Spleen (tissue), 13 donors: ENCODE data around the gene JADE1. TPM values are rescaled to one million over a fixed set of nuclear protein-coding genes. Genes with fewer than 3 reads are reported as not detected.

Experiments used
- DNase-seq: peaks from one replicate; pipeline ENCODE4 v3.0.0-alpha.2; 2020
- H3K27ac ChIP-seq, 8 donors: fragments of 200-600 bp; sonication (generic) in 7 of 8; 1 replicate in 4 of 8; 2 replicates in 4 of 8; pipeline versions ENCODE4 v1.5.0 to v1.8.0; 2016 to 2021; ENCODE audit warnings: inconsistent platforms in 4 of 8, mild to moderate bottlenecking in 4 of 8, moderate library complexity in 1 of 8
- H3K27me3 ChIP-seq, 7 donors: fragments of 200-600 bp; sonication (generic) in 6 of 7; replicated peaks in 1 of 7; 1 replicate in 4 of 7; 2 replicates in 3 of 7; pipeline versions ENCODE4 v1.5.0 to v1.8.0; 2016 to 2021; ENCODE audit warnings: inconsistent platforms in 3 of 7, mild to moderate bottlenecking in 1 of 7
- H3K36me3 ChIP-seq, 6 donors: fragments of 200-600 bp; sonication (generic) in 5 of 6; 1 replicate in 4 of 6; 2 replicates in 2 of 6; pipeline versions ENCODE4 v1.5.0 to v1.8.0; 2016 to 2021; ENCODE audit warnings: inconsistent platforms in 2 of 6
- H3K4me1 ChIP-seq, 6 donors: fragments of 200-600 bp; sonication (generic) in 5 of 6; 1 replicate in 3 of 6; 2 replicates in 3 of 6; pipeline versions ENCODE4 v1.5.0 to v1.8.0; 2016 to 2021; ENCODE audit warnings: inconsistent platforms in 3 of 6
- H3K4me3 ChIP-seq, 8 donors: fragments of 200-600 bp; sonication (generic) in 7 of 8; 1 replicate in 4 of 8; 2 replicates in 4 of 8; pipeline versions ENCODE4 v1.5.0 to v1.8.0; 2016 to 2021; ENCODE audit warnings: inconsistent platforms in 4 of 8, mild to moderate bottlenecking in 4 of 8, moderate library complexity in 2 of 8
- H3K9me3 ChIP-seq, 8 donors: fragments of 200-600 bp; sonication (generic) in 7 of 8; 1 replicate in 4 of 8; 2 replicates in 4 of 8; pipeline versions ENCODE4 v1.5.0 to v1.8.0; 2016 to 2021; ENCODE audit warnings: inconsistent platforms in 4 of 8
- POLR2A ChIP-seq, 3 donors: fragments of 450-650 bp; IDR thresholded peaks; one replicate each; pipeline ENCODE4 v1.5.1; 2017; ENCODE audit warnings: antibody characterized with exemption in 3 of 3, mild to moderate bottlenecking in 1 of 3
- POLR2AphosphoS5 ChIP-seq, 3 donors: sonication (generic); formaldehyde crosslinking; IDR thresholded peaks; one replicate each; pipeline ENCODE4 v1.5.1; 2017; ENCODE audit warnings: antibody characterized with exemption in 3 of 3
- WGBS, 5 donors: extraction: QIAGEN DNeasy Blood & Tissue Kit in 3 of 5; methylation state at CpG; one replicate each; pipeline versions ENCODE4 v1.1.5 to v1.1.7; 2013 to 2018; 5-methylcytosine and 5-hydroxymethylcytosine counted together
- intact Hi-C: fragments of 100-400 bp; cut with DNase I; formaldehyde crosslinking; loops from one replicate; pipeline ENCODE4 v1.15.0; 2023; ENCODE audit warnings: low total_unique reads
- long read RNA-seq, 2 donors: transcript quantifications; one replicate each; lab custom pipeline, GENCODE V29; 2026
- polyA plus RNA-seq, 3 donors: library from polyadenylated mRNA; stranded (reverse); fragments of 200-250 nt; gene quantifications; one replicate each; pipeline ENCODE4 v1.2.1, GENCODE V29; 2013
- total RNA-seq, 7 donors: library from RNA; depleted of rRNA in 3 of 7; stranded (reverse); fragments of >200 nt in 3 of 7; fragmentation: NEBNext Ultra II Directional in 4 of 7; extraction: Animal tissue kit (Norgen Biotek cat#: 25700) in 4 of 7; gene quantifications; one replicate each; pipeline versions ENCODE4 v1.1.0 to v1.2.1, GENCODE V29; 2016 to 2021
- TF ChIP-seq, protein P1 (sequence below), 11 experiments: fragments of 200-600 bp in 7 of 11; fragments of 450-650 bp in 4 of 11; sonication (generic) in 4 of 11; IDR thresholded peaks in 8 of 11; conservative IDR thresholded peaks in 3 of 11; 1 replicate in 7 of 11; 2 replicates in 4 of 11; pipeline versions ENCODE4 v1.4.0 to v1.8.0; 2016 to 2021; ENCODE audit warnings: antibody characterized with exemption in 11 of 11, inconsistent platforms in 4 of 11, mild to moderate bottlenecking in 1 of 11
- donor health status: healthy with polysubstance abuse.
- donor health status: DM: no; HTN: no; CAD: no; lungs with moderate emphysema.
- donor health status: DM: no; HTN: no; CAD: no.
- donor health status: Bipolar disorder and iron deficiency.
- donor health status: healthy.
- donor health status: DM: no; HTN: no; CAD: no.
- donor health status: DM: yes; HTN: yes; CAD: no.

JADE1 gene
- 10 to 100 TPM; 25.1 to 37.0 (median 29.5) TPM for total RNA-seq
- polyA plus RNA-seq, result 10 to 100 TPM in 1 of 3 donors, 1 to 10 TPM in 2; 8.1 to 11.3 (median 9.7) TPM
- long read RNA-seq, donor 1, full-length matches to known transcripts, result 2 of 2 reads
- long read RNA-seq, donor 1, partial matches to known transcripts, result 0 of 2 reads
- long read RNA-seq, donor 1, other reads (novel, unspliced or antisense), result 0 of 2 reads
- long read RNA-seq, donor 2, partial matches to known transcripts, result 0 of 1 reads
- long read RNA-seq, donor 2, other reads (novel, unspliced or antisense), result 0 of 1 reads

DNA sequence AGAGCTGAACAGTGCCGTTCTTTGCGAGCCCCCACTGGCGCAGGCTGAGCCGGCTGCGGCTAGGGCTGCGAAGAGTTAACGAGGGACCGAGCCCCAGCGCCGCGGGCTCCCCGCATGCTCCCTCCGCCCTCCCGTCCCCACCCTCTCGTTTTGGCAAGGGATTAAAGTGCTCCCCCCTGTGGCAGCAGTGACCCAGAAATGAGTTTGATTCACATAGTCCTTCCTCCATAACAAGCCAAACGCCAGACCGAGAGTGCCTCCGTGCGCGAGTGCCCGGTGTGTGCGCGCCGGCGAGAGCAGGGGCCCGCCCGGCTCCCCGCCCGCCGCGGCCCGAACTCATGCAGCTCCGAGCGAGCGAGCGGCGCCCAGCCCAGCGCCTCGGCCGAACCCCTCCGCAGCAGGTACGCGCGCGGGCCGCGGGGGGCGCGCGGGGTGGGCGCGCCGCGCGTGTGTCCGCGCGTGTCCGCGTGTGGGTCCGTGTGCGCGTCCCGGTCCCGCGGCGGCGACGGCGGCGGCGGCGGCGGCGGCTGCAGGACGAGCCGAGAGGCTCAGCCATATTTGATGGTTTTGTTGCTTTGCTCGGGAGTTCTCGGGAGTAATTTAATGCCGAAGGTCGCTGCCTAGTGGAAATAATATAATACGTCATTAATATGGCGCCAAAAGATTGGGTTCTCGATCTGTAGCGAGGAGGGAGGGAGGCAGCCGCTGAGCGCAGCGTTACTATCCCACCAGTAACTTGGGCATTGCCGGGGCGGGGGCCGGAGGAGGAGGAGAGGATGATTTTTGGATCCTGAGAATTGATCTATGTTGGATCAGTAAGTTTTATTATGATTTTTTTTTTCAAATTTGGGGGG lies at the start of gene JADE1:
JADE1 (plus strand) TSS at position 224 of the 854 bp plus-strand sequence. CDS start 22,059 bp downstream, outside the sequence.
- TF ChIP-seq POLR2A (IDR thresholded peaks at IDR 0.05) (peak in 1 of 3 donors; percentile 81), POLR2AphosphoS5 (IDR thresholded peaks at IDR 0.05) (peak; percentile 88 to 96 (median 93))
- TF ChIP-seq, protein P1, sequence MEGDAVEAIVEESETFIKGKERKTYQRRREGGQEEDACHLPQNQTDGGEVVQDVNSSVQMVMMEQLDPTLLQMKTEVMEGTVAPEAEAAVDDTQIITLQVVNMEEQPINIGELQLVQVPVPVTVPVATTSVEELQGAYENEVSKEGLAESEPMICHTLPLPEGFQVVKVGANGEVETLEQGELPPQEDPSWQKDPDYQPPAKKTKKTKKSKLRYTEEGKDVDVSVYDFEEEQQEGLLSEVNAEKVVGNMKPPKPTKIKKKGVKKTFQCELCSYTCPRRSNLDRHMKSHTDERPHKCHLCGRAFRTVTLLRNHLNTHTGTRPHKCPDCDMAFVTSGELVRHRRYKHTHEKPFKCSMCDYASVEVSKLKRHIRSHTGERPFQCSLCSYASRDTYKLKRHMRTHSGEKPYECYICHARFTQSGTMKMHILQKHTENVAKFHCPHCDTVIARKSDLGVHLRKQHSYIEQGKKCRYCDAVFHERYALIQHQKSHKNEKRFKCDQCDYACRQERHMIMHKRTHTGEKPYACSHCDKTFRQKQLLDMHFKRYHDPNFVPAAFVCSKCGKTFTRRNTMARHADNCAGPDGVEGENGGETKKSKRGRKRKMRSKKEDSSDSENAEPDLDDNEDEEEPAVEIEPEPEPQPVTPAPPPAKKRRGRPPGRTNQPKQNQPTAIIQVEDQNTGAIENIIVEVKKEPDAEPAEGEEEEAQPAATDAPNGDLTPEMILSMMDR (IDR thresholded peaks at IDR 0.05 in 8 of 11, conservative IDR thresholded peaks at IDR 0.05 in 3 of 11), result peak; percentile 39 to 79 (median 65)
- H3K27ac ChIP-seq, result peak within 1 kb of the TSS; percentile 83 to 99 (median 96)
- intact Hi-C loops, result loop anchor here (5.0 kb wide), 1 partner anchor 352 kb away; no protein-coding TSS in a partner anchor
- no peaks in the 10 kb centered on the region for H3K27me3 ChIP-seq
- no peaks in the 10 kb centered on the region for H3K36me3 ChIP-seq
- H3K4me1 ChIP-seq, result peaks cover 0 to 33% (median 22%) of the 10 kb centered on the region in 6 donors
- peak; percentile 97 for DNase-seq
- no peaks in the 10 kb centered on the region for H3K9me3 ChIP-seq
- peak within 1 kb of the TSS; percentile 75 to 93 (median 81) for H3K4me3 ChIP-seq
- 0 to 2% (median 0%) methylated on average over 49 to 91 of the region's 91 CpGs for WGBS, 5 donors

DNA sequence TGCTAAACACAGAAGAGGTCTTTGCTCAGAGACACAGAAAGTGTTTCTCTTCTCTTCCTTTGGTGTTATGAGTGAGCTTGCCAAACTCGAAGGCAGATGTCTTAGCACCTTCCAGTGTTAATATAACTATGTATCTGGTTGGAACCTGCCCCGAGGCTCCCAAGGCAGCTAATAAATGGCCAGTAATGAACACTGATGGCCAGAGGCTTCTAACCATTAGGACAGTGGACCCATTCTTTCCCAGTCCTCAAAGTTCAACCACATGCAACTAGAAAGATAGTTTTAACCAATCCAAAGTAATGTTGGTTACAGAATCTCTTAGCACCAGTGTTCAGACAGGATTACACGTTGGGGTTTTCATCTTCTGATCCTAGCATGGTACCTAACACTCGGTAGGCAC lies 42.7 kb upstream of the JADE1 start:
- no peak for TF ChIP-seq POLR2AphosphoS5 (IDR thresholded peaks at IDR 0.05)
- no peak for TF ChIP-seq POLR2A (IDR thresholded peaks at IDR 0.05)
- TF ChIP-seq, protein P1 (IDR thresholded peaks at IDR 0.05 in 8 of 11, conservative IDR thresholded peaks at IDR 0.05 in 3 of 11), result no peak
- no peaks in the 10 kb centered on the region for H3K4me1 ChIP-seq
- no peaks in the 10 kb centered on the region for H3K9me3 ChIP-seq
- H3K27ac ChIP-seq, result no peak overlapping the region
- DNase-seq, result no peak
- no peak overlapping the region for H3K4me3 ChIP-seq
- intact Hi-C loops, result no loop called here
- H3K27me3 ChIP-seq, result no peaks in the 10 kb centered on the region
- WGBS, 5 donors, result 74 to 92% (median 78%) methylated on average over 4 of the region's 4 CpGs
- no peaks in the 10 kb centered on the region for H3K36me3 ChIP-seq

DNA sequence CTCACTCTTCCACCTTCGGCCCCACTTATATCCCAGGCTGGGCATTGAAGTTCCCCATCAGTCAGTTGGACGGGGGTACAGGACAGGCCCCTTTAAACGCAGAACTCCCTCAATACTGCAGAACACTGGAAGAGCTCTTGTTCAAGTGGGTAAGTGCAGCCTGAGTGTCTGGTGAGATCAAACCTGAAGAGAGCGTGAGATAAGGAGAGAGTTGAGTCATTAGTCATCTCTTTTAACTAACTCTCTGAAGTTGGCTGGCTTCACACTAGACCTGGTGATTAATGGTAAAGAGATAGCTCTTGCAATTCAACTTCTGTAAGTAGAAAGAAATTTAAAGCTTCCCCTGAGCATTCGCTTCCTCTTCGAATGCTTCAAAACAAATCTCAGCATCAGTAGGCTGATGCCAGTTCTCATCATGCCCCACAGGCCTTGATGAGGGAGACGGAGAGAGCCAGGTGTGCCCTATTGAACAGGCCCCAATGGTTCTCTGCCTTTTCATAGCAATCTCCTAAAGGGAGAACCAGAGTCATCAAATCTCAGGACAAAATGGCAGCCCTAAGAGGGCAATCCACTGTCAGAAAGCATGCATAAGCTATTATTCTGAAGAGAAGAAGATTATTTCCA lies 41.0 kb upstream of the JADE1 start:
- Histone ChIP-seq H3K36me3 (no peaks in the 10 kb centered on the region), H3K4me3 (no peak overlapping the region), H3K4me1 (no peaks in the 10 kb centered on the region), H3K9me3 (no peaks in the 10 kb centered on the region), H3K27ac (no peak overlapping the region), H3K27me3 (no peaks in the 10 kb centered on the region)
- WGBS, 5 donors, result 81 to 89% (median 83%) methylated on average over 7 of the region's 7 CpGs
- intact Hi-C loops, result no loop called here
- DNase-seq, result no peak
- TF ChIP-seq POLR2A (IDR thresholded peaks at IDR 0.05) (no peak), POLR2AphosphoS5 (IDR thresholded peaks at IDR 0.05) (no peak)
- TF ChIP-seq, protein P1 (IDR thresholded peaks at IDR 0.05 in 8 of 11, conservative IDR thresholded peaks at IDR 0.05 in 3 of 11), result no peak
